Suppressor macrophage (primary cell): ENCODE data around the gene SCIN.
"Not testable (repeated sequence)": the region's sequence is repeated elsewhere in the genome, so short reads cannot be mapped to it uniquely, and the experiment has no call there.

Experiments
- DNase-seq, 4 experiments: peaks; one replicate each; pipeline ENCODE4 v3.0.0-alpha.2; 2020 to 2022

Gene SCIN

GRCh38 chr7:12619461-12620069, 49.0 kb downstream of the SCIN start:
- DNase-seq = no peak

GRCh38 chr7:12620371-12620770, 49.9 kb downstream of the SCIN start:
- DNase-seq = peak in 1 of 4 experiments; percentile 11

DNA sequence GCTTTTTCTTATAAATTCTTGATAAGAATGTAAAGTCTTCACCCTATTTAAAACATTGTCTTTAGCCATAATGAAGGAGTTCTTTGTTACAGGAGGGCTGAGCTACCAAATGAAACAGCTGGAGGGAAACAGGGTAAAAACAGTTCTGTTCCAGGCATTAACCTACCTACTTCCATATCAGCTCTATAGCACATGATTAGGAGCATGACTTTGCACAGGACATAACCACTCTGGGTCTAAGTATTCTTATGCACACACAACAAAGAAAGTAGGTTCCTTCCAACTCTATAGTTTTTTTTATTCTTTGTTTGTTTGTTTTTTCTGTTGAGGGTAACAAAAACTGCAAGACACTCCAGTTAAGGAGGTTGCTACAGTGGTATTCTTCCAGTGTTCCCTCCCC, 52.7 kb downstream of the SCIN start:
- peak in 2 of 4 experiments; percentile 7 to 28 for DNase-seq

GRCh38 chr7:12623885-12624498, 53.5 kb downstream of the SCIN start:
- DNase-seq = peak in 3 of 4 experiments; percentile 26 to 72 (median 54)

GRCh38 chr7:12625836-12626235, 55.3 kb downstream of the SCIN start:
- DNase-seq = no peak

DNA sequence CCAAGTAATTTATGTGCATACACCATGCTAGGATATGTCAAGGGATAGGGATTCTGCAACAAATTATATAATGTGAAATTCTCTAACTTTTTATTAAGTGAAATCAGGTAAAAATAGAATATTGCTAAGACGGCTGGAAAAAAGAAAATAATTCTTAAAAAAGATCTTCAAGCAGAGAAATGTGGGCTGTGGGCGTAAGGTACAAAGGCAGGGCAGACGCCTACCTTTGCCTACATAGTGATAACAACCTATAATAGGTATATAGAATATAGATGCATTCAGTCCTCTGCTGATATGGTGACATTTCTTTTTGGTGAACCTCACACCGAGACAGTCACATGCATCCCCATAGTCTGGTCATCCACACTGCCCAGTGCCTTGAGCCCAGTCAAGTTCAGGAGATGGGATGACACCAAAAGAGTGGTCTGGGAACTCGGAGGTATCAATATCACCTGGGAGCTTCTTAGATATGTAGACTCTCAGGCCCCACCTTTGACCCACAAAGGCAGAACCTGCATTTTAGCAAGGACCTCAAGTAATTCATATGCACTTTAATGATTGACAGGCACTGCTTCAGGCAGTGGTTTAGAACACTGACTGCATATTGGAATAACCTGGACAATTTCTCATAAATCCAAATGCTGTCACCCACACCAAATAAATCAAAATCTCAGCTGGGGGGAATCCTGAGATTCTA, 59.4 kb downstream of the SCIN start:
- no peak for DNase-seq

DNA sequence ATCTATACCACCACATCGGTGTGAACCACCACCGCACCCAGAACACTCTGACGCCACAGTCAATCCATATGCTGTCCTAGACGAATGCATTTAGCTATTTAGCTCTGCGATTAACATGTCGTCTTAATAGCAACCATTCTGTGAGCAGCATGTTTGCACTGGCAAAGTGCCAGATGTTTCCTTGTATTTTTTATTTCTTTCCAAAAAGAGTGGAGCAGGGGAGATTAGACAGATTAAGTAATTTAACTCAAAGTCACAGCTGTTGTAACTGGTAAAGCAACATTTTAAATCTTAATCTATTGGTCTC, 59.9 kb downstream of the SCIN start:
- no peak for DNase-seq

DNA sequence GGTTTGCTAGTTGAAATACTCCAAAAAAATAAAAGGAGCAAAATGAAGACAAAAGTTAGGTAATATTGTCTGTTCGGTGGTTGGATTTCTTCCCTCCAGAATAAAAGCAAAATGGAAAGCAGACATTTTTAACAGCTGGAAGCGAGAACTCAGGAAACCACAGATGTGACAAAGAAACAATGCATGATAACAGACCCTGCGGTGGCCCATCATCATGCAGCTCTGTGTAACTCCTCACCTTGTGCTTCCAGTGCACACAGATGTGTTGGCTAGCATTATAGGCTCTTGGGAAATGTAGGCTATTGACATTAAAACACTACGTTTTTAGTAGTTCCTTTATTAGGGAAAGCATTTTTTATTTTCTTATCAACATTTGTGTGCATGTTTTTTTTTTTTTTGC, 63.1 kb downstream of the SCIN start:
- no peak for DNase-seq

GRCh38 chr7:12635830-12636229, 65.3 kb downstream of the SCIN start:
- peak; percentile 10 to 61 (median 32) for DNase-seq

GRCh38 chr7:12637328-12637727, 66.8 kb downstream of the SCIN start:
- DNase-seq = no peak

DNA sequence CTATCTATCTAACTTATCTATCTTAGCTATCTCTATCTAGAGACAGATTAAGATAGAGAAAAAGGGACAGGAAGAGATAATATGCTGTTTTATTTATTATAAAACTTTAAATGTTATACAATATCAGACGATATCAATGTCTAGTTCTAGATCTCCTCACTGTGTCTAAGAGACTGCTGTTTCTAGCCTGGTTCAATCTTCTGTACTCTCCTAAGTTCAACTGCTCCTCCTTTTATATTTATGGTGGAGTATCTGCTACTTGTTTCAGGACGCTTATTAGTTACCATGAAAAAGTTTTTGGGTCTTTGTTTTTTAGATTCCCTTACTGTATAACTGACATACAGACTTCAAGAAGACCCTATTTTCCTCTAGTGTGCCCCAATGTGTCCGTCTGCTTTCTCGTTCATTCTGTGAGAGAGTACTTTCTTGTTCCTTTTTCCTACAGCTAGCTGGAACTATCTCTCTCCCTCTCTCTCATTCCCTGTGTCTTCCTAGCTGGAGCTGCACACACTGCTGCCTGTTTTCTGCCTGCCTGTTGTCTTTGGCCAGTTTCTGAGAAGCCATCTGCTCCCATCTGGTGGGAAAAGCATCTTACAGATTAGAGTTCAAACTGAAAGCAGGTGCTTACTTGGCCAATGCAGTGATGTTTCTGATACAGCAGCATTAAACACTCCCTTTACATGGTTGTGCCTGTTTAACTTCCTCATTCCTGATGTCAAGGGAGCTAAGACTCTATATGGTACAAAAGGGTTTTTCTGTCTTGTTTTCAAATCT, 67.5 kb downstream of the SCIN start:
- DNase-seq = peak; percentile 11 to 55 (median 32)

- DNase-seq = peak; percentile 10 to 83 (median 44)
These were observed 68.4 kb downstream of the SCIN start for GRCh38 chr7:12638851-12639456.

DNA sequence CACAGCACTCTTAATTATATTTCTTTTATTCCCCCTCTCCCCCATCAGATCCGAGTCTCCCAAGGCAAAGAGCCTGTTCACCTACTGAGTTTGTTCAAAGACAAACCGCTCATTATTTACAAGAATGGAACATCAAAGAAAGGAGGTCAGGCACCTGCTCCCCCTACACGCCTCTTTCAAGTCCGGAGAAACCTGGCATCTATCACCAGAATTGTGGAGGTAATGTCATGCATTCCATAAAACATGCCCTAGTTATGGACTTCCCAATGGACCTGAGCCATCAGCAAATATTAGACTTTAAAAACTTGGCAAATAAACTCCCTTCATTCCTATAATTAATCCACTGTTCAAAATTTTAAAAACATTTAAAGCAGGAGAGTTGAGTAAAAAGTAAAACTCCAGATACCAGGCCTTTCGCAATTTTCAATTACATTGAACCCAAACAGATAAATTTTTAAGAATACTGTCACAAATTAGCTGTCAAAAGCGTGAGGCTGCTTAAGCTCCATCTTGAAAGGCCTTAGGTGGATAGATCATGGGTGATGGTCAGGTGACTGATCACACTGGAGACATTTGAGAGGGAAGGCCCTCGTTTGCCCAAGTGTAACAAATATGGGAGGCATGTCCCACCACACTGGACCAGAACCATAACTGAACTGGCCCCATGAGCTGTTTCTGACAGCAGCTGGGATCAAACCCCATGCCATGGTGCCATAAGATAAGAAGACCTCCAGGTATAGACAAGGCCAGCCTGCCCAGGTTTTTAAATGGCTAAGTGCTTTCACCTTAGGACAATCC, 70.0 kb downstream of the SCIN start:
- no peak for DNase-seq

DNA sequence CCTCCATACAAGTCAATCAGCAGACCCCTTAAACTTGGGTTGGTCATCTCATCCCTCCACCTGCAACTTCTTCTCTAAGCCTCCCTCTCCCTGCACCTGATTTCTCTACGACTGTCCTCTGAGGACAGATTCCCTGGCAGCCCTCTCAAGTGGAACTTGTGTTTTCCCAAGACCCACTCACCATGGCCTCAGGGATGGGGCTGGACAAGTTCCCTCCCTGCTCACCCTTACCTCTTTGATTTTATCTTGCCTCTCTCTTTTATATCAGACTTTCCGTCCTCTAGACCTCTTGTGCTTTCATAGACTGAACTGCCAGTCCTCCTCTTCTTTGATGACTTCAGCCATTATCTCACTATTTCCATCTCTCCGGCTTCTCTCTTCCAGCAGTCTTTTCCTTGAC, 70.7 kb downstream of the SCIN start:
- no peak for DNase-seq

DNA sequence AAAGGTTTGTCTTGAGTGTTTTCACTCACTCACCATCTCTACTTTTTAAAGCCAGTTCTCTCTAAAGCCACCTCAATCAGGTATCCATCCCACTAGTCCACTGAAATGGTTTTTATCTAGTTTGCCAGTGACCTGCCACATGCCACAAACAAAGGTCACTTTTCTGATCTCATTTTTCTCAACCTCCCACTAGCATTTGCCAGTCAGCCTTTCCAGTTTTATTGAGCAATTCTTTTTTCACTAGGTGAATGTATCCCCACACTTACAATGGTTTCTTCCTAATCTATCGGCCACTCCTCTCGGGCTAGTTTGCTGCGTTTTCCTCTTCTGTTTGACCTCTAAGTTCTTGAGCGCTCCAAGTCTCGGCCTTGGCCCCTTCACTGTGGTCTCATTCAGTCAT, 72.0 kb downstream of the SCIN start:
- peak in 1 of 4 experiments; percentile 38 for DNase-seq

- DNase-seq = no peak
These were observed 72.6 kb downstream of the SCIN start for GRCh38 chr7:12643001-12643643.

GRCh38 chr7:12643644-12644043, 73.1 kb downstream of the SCIN start:
- peak; percentile 62 to 90 (median 78) for DNase-seq

DNA sequence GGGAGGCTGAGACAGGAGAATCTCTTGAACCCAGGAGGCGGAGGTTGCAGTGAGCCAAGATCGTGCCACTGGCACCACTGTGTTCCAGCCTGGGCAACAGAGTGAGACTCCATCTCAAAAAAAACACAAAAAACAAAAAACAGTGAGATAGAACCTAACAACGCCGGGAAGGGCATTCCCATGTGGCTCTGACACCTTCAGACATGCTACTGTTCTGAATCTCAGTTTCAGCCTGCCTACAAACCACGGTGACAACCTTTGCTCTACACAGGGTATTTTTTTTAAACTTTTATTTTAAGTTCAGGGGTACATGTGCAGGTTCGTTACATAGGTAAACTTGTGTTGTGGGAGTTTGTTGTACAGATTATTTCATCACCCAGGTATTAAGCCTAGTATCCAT, 74.7 kb downstream of the SCIN start:
- not testable (repeated sequence) for DNase-seq

DNA sequence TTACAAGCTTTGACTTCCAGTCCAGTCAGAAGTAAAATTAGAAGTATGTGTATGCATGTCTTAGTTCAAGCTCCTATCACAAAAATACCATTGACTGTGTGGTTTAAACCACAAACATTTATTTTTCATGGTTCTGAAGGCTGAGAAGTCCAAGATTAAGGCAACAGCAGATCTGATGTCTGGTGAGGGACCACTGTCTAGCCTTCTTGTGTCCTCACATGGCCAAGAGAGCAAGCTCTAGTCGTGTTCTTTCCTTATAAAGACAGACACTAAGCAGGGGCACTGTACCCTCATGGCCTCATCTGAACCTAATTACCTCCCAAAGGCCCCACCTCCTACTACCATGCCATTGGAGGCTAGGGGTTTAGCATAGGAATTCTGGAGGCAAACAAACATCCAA, 75.6 kb downstream of the SCIN start:
- DNase-seq = no peak

DNA sequence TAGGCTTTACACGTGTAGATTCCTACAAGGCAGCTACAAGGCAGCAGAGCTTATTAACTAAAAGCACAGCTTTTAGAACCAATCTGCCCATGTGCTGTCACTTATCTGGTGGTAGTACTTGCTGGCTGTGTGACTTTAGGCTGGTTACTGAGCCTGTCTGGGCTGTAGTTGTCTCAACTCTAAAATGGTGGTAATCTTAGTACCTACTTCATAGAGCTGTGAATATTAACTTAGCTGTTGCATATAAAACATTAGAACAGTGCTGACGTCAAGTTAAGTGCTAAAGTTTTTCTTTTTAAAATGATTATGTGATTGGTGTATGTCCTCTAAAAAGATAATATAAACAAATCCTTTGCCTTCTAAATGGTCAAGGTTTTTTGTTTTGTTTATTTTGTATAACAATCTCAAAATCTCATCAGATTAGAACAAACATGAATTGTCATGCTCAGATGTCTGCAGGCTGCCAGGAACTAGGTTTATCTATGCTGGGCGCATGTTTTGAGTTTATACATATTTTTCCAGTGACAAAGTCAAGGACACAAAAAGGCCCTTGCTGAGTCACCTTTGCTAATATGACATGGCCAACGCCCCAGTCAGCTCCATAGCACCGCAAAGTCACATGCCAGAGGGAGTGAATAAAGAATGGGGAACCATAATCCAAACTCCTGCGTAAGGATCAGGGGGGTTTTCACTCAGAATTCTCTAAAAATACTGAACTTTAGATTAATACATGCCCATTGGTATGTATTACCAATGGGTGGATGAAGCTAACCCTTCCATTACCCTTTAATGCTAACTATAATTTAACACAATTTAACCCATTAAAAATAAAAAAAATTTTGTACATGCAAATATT, 77.1 kb downstream of the SCIN start:
- peak; percentile 36 to 59 (median 48) for DNase-seq
